ENCODE data around the gene SETSIP.

- no peak for TF ChIP-seq REST (IDR thresholded peaks at IDR 0.05; ENCODE audit: insufficient replicate concordance, low read depth)
- TF ChIP-seq CTCF (IDR thresholded peaks at IDR 0.05; ENCODE audit: insufficient read depth, low read length), result no peak
- no peak for TF ChIP-seq GABPA (IDR thresholded peaks at IDR 0.05; ENCODE audit: low read depth)
- no peak for TF ChIP-seq POLR2AphosphoS5 (IDR thresholded peaks at IDR 0.05; ENCODE audit: low read depth)
Measured at GRCh38 chr1:92095874-92096273, 20.7 kb upstream of the SETSIP start.
